ENCODE results near the gene POU2AF2. TPM values are rescaled to one million over a fixed set of nuclear protein-coding genes. Genes with fewer than 3 reads are reported as not detected.

Gene POU2AF2
- total RNA-seq, 1 experiment from 2014 or later = not detected

DNA sequence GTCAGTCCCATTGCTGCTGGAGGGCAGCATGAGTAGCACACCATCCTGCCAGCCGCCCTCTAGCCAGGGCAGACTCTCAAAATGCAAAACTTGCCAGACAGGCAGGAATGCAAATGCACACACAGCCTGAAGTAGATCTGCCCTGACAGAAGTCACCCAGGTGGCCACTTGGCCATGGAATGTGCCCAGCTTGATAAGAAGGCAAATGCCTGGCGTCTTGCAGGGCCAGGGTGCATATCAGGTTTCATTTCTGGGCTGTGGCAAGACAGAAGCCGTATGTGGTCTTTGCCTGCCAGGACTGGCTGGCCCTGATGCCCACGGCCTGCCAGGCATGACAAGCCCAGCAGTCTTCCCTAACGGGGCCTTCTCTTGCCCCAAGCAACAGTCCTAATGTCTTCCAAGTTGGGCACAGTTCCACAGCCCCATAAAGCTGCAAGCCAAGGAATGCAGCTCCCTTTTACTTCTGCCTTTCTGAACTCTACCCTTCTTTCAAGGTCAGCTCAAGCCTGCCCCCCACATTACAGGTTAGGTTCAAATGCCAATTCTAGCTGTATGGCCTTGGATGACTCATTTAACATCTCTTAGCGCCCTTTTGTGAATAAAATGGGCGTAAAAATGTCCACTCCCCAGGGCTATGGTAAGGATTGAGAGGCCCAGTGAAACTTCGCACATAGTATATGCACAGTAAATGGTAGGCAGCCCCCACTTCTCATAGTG is 82.5 kb downstream of the POU2AF2 start:
- DNase-seq (ENCODE audit: extremely low read depth, low read depth) = no peak

DNA sequence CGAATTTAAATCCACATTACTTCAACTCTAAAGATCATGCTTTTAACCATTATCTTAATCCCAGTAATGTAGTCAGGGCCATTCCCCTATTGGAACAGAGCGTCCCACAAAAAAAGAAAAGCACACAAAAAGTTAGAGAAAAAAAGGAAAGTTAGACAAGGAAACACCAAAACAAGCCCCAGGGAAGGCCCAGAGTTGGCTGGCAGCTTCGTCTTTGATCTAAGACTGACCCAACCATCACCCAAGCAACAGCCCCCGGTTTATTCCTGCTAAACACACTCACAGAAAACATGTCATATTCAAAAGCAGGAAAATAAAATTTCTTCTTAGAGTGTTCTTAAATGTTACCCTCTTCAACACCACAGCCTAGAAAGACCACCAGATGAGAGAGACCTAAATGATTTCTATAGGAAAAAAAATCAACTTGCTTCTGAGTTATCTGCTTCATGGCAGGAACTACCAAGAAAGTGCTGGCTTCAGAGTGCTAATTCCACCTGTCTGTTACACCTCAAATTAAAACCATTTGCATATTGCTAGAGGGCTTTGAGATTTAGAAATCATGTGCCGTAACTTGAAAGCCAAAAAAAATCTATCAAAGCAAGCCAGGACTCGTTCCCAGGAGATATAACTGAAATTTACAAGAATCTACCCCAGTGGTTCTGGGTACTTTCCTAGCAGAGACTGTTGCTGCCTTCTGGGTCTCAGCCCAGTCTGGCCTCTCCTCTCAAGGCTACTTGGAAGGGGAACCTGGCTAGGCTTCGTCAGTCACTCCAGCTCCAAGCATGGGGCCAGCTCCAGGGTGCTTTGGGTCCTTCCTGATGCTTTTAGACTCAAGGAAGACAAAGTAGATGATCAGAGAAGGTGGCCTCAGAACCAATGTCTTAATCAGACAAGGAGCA is 84.0 kb downstream of the POU2AF2 start:
- no peak for DNase-seq (ENCODE audit: extremely low read depth, low read depth)

DNA sequence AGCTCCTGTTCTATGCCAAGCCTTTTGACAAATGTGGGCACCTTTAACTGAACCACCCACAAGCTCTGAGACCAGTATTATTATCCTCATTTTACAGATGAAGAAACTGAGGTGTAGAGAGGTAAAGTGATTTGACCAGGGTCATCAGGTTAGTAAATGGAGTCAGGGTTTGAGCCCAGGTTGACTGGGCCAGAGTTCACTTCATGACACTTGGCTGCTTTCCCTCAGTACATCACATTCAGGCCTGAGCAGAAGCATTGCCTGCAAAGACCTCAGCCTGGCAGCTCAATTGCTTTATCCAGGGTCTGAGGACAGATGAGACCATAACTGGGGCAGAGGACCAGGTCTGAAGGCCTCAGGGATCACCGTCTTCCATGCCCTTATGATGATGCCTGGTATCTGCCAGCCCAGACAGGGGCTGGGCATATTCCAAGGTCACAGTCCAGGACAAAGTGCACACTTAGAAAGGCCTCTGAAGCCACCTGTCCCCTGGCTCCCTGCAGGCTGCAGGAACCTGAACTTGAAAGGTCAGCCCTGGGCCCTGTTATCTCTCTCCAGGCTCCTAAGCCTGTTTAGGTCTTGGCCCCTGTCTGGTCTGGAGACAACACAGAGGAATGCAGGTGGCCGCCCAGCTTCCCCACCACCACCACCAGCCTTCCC is 84.8 kb downstream of the POU2AF2 start:
- DNase-seq (ENCODE audit: extremely low read depth, low read depth) = no peak

DNA sequence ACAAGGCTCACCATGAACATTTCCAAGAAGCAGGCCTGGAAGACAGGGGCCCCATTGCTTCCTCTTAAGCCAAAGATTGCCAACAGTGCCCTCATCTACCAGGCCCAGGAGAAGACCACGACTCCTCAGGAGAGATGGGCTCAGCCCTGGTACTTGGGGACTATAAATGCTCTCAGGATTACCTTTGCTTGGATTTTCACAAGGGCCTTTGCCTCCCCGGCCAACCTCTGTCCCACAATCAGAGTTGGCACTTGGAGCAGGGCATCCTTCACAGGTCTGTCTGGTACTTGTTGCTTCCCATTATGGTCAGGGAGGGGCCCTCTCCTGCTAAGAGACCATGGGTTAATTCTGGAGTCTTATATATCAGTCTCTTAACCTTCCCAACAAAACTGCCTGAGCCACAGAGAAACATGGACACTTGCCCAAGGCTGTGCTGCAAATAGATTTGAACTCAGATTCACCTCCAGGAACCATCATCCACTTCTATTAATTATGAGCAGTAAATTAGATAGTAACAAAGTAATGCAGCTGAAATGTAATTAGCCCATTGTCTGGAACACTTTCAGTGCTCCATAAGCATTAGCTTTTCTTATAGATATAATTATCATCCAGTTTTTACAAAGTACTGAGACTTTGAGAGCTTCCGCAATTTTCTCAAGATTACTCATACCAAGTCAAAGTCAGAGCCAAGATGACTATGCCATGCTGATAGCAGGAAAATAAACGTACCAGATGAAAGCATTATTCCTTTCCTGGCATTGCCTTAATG is 86.4 kb downstream of the POU2AF2 start:
- DNase-seq (ENCODE audit: extremely low read depth, low read depth) = no peak

DNA sequence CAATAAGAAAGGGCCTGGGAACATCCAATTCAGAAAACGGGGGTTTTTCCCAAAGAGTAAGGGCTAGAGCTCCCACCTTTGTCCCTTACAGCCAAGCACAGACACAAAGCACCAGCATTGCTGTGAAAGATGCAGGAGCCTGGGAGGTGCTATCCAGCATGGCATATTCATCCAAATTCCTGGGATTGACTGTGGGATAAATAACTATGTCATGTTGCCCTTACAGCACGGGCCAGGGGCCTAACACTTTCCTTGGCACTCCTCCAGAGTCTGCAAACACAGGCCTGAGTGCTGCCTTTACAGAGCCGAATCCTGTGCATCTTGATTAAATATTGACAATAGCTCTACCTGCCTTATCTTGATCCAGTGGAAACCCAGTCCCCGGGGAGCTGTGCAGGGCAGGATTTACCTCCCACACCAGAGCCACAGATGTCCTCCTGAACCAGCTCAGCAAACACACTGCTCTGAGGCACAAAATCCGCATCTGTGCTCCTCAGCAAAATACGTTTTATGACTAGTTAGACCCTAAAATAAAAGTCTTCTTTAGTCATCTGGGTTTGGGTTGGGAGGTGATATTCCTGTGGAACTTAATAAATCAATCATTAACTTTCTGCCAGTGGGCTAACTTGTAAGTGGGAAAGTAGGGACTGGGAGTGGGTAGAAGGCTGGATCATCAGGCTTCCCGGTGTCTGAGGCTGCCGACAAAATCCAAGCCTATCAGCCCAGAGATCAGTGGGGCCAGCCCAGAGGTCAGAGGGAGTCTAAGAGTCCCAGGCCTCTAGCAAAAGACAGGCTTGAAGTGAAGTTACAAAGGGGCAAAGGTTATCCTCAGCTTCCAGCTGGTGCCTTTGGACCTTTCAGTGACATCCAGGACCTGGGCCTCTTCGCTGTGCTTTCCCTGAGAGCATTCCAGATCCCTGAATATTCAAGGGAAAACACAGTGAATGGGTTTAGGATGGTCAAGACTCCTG is 89.3 kb downstream of the POU2AF2 start:
- DNase-seq (ENCODE audit: extremely low read depth, low read depth) = no peak

DNA sequence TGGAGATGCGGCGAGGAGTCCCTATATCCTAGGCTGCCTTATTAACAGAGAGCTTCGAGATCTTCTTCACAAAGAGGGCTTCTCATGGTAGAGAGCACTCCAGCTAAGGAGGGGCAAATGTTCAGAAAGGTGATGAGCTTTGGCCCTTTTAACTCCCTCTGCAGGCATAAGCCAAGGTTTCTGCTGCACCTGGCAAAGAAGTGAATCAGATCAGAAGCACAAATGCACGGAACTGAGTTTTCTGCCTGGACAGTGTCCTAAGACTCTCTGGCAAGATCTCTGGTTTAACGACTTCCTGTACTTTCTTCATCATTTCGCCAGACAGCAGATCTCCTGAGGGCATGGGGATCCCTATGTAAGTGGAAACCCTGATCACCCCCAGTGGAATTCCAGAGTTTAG is 90.0 kb downstream of the POU2AF2 start:
- DNase-seq (ENCODE audit: extremely low read depth, low read depth) = no peak

Other genes starting within 250 kb of the POU2AF2 start
- gene POU2AF3, start 52.8 kb downstream of the POU2AF2 start, total RNA-seq (2014; rRNA removed; shearing (Covaris generic)) = 0.26 and 0.40 TPM in 2 replicates
- not detected in 2 replicates for gene POU2AF1, start 133.6 kb downstream of the POU2AF2 start, total RNA-seq (2014; rRNA removed; shearing (Covaris generic))